ENCODE data around the gene ANKZF1. TPM values are rescaled to one million over a fixed set of nuclear protein-coding genes. Genes with fewer than 3 reads are reported as not detected.
"Not testable (repeated sequence)": the region's sequence is repeated elsewhere in the genome, so short reads cannot be mapped to it uniquely, and the experiment has no call there.

Gene ANKZF1
- total RNA-seq, 1 experiment from 2014 or later, result 51.5 TPM

GRCh38 chr2:219198974-219199373, 30.6 kb upstream of the ANKZF1 start:
- Histone ChIP-seq H3K27me3 (replicated peaks; ENCODE audit: control insufficient read depth, insufficient read depth, low read length) (no peaks in the 10 kb centered on the region), H3K36me3 (ENCODE audit: control insufficient read depth, insufficient read depth, low read length) (no peaks in the 10 kb centered on the region), H3K9me3 (no peaks in the 10 kb centered on the region), H3K4me3 (ENCODE audit: low read depth, low read length) (no peak overlapping the region), H3K4me1 (no peaks in the 10 kb centered on the region)
- Mint-ChIP-seq H3K9me3 (ENCODE audit: unreplicated experiment) (no peaks in the 10 kb centered on the region), H3K27me3 (ENCODE audit: insufficient read depth, unreplicated experiment) (no peaks in the 10 kb centered on the region), H3K4me3 (ENCODE audit: unreplicated experiment) (no peak overlapping the region), H3K4me1 (ENCODE audit: low read depth, unreplicated experiment) (no peaks in the 10 kb centered on the region), H3K27ac (ENCODE audit: unreplicated experiment) (no peak overlapping the region), H3K36me3 (ENCODE audit: insufficient read depth, unreplicated experiment) (no peaks in the 10 kb centered on the region)
- DNase-seq, result no peak
- POLR2A ChIA-PET, result no interaction called here
- no TSS peak for BruUV-seq (replicated peaks)
- intact Hi-C loops (cut with micrococcal nuclease; ENCODE audit: unreplicated experiment), result no loop called here
- no peak for TF ChIP-seq CTCF (IDR thresholded peaks at IDR 0.05; ENCODE audit: insufficient read depth in 1 of 2, low read depth in 1 of 2, low read length in 1 of 2, severe bottlenecking in 1 of 2, unreplicated experiment in 1 of 2)
- CTCF ChIA-PET, result no interaction called here

- H3K27me3 ChIP-seq (replicated peaks; ENCODE audit: control insufficient read depth, insufficient read depth, low read length), result no peaks in the 10 kb centered on the region
- intact Hi-C loops (cut with micrococcal nuclease; ENCODE audit: unreplicated experiment), result no loop called here
- peaks cover 5% of the 10 kb centered on the region for H3K36me3 Mint-ChIP-seq (ENCODE audit: insufficient read depth, unreplicated experiment)
- H3K4me1 ChIP-seq, result no peaks in the 10 kb centered on the region
- CTCF ChIA-PET, result no interaction called here
- no peak overlapping the region for H3K27ac Mint-ChIP-seq (ENCODE audit: unreplicated experiment)
- POLR2A ChIA-PET, result no interaction called here
- no peaks in the 10 kb centered on the region for H3K27me3 Mint-ChIP-seq (ENCODE audit: insufficient read depth, unreplicated experiment)
- DNase-seq, result no peak
- H3K9me3 ChIP-seq, result no peaks in the 10 kb centered on the region
- no peaks in the 10 kb centered on the region for H3K9me3 Mint-ChIP-seq (ENCODE audit: unreplicated experiment)
- H3K4me3 Mint-ChIP-seq (ENCODE audit: unreplicated experiment), result no peak overlapping the region
- no peak for TF ChIP-seq CTCF (IDR thresholded peaks at IDR 0.05; ENCODE audit: insufficient read depth in 1 of 2, low read depth in 1 of 2, low read length in 1 of 2, severe bottlenecking in 1 of 2, unreplicated experiment in 1 of 2)
- H3K4me3 ChIP-seq (ENCODE audit: low read depth, low read length), result no peak overlapping the region
- H3K4me1 Mint-ChIP-seq (ENCODE audit: low read depth, unreplicated experiment), result no peaks in the 10 kb centered on the region
- no TSS peak for BruUV-seq (replicated peaks)
- no peaks in the 10 kb centered on the region for H3K36me3 ChIP-seq (ENCODE audit: control insufficient read depth, insufficient read depth, low read length)
Measured at GRCh38 chr2:219199470-219200211, 30.0 kb upstream of the ANKZF1 start.

GRCh38 chr2:219200502-219201326, 28.9 kb upstream of the ANKZF1 start:
- H3K36me3 ChIP-seq (ENCODE audit: control insufficient read depth, insufficient read depth, low read length); H3K9me3 ChIP-seq; POLR2A ChIA-PET; H3K36me3 Mint-ChIP-seq (ENCODE audit: insufficient read depth, unreplicated experiment); H3K4me3 ChIP-seq (ENCODE audit: low read depth, low read length); H3K4me3 Mint-ChIP-seq (ENCODE audit: unreplicated experiment); H3K27me3 Mint-ChIP-seq (ENCODE audit: insufficient read depth, unreplicated experiment); H3K4me1 Mint-ChIP-seq (ENCODE audit: low read depth, unreplicated experiment); intact Hi-C loops (cut with micrococcal nuclease; ENCODE audit: unreplicated experiment); H3K4me1 ChIP-seq; DNase-seq; H3K9me3 Mint-ChIP-seq (ENCODE audit: unreplicated experiment); H3K27me3 ChIP-seq (replicated peaks; ENCODE audit: control insufficient read depth, insufficient read depth, low read length); H3K27ac Mint-ChIP-seq (ENCODE audit: unreplicated experiment): not testable (repeated sequence)
- TSS peak; percentile 57 for BruUV-seq (replicated peaks)
- CTCF ChIA-PET, result interaction anchor here (1.1 kb wide), 1 partner anchor 30 kb away, joined by 4 read pairs; no protein-coding TSS in a partner anchor

- H3K4me1 ChIP-seq; H3K27ac Mint-ChIP-seq (ENCODE audit: unreplicated experiment); H3K36me3 ChIP-seq (ENCODE audit: control insufficient read depth, insufficient read depth, low read length); intact Hi-C loops (cut with micrococcal nuclease; ENCODE audit: unreplicated experiment); H3K4me3 ChIP-seq (ENCODE audit: low read depth, low read length); H3K27me3 Mint-ChIP-seq (ENCODE audit: insufficient read depth, unreplicated experiment); H3K9me3 Mint-ChIP-seq (ENCODE audit: unreplicated experiment); POLR2A ChIA-PET; DNase-seq; H3K9me3 ChIP-seq; H3K27me3 ChIP-seq (replicated peaks; ENCODE audit: control insufficient read depth, insufficient read depth, low read length); H3K4me3 Mint-ChIP-seq (ENCODE audit: unreplicated experiment); H3K4me1 Mint-ChIP-seq (ENCODE audit: low read depth, unreplicated experiment); BruUV-seq (replicated peaks); H3K36me3 Mint-ChIP-seq (ENCODE audit: insufficient read depth, unreplicated experiment): not testable (repeated sequence)
- CTCF ChIA-PET, result interaction anchor here (1.1 kb wide), 1 partner anchor 30 kb away, joined by 4 read pairs; no protein-coding TSS in a partner anchor
Measured at GRCh38 chr2:219201331-219201730, 28.3 kb upstream of the ANKZF1 start.
